SH-SY5Y (cell line): ENCODE data around the gene CFAP126.

Experiments
- GATA2 ChIP-seq: IDR thresholded peaks from 2 replicates; pipeline ENCODE4 v1.6.1; 2011; ENCODE audit warnings: mild to moderate bottlenecking, low read depth, low read length
- GATA3 ChIP-seq: IDR thresholded peaks from 2 replicates; pipeline ENCODE4 v1.6.1; 2011; ENCODE audit warnings: low read depth, mild to moderate bottlenecking, low read length, moderate library complexity

DNA sequence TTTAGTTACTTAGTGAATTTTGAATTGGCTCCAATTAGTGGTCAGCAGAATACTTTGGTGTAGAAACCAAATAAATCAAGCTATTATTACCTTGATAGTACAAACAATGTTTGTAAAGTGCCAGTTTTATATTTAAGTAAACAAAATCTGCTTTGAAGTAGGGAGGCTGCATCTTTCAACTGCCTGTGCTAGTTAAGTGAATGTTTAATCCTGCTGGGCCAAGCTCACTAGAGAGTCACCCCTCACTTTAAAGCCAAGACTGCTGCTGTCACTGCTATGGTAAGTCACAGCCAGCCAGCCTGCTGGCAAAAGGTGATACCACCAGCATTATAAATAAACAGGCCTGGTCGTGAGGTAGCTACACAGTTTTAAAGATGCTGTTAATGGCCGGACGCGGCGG lies 10.3 kb upstream of the CFAP126 start:
- TF ChIP-seq GATA2 (no peak), GATA3 (no peak)
